Activated T-helper 17 cell treated with anti-CD3 and anti-CD28 coated beads, Interleukin-2, amount 50 U/mL, for 72 hours (primary cell): ENCODE measurements around the gene PEX5L. TPM values are rescaled to one million over a fixed set of nuclear protein-coding genes. Genes with fewer than 3 reads are reported as not detected.

Experiments used
- ATAC-seq: fragments of 150-1000 bp; cut with Tn5 transposase; replicated peaks from 2 replicates; pipeline ENCODE4 v1.10.0; 2021; ENCODE audit warnings: mild to moderate bottlenecking, moderate library complexity
- H3K27ac Mint-ChIP-seq: one replicate; pipeline ENCODE4 v1.8.0; 2022; ENCODE audit warnings: mixed read lengths
- H3K27me3 Mint-ChIP-seq: one replicate; pipeline ENCODE4 v1.8.0; 2022; ENCODE audit warnings: mixed read lengths
- H3K36me3 Mint-ChIP-seq: one replicate; pipeline ENCODE4 v1.8.0; 2022; ENCODE audit warnings: low read depth, mild to moderate bottlenecking, mixed read lengths
- H3K4me1 Mint-ChIP-seq: one replicate; pipeline ENCODE4 v1.8.0; 2022; ENCODE audit warnings: mixed read lengths
- H3K4me3 Mint-ChIP-seq: one replicate; pipeline ENCODE4 v1.8.0; 2022; ENCODE audit warnings: mild to moderate bottlenecking, mixed read lengths
- H3K9me3 Mint-ChIP-seq: one replicate; pipeline ENCODE4 v1.8.0; 2022; ENCODE audit warnings: mixed read lengths
- total RNA-seq, 2 donors: library from RNA; stranded (reverse); gene quantifications; one replicate each; pipeline ENCODE4 v1.2.3, GENCODE V29; 2022

Gene PEX5L
- total RNA-seq, 2 donors from 2014 or later = 0.08 to 0.41 TPM

- no peak for ATAC-seq
- no peak overlapping the region for H3K27ac Mint-ChIP-seq
- H3K4me3 Mint-ChIP-seq = no peak overlapping the region
- H3K27me3 Mint-ChIP-seq = peaks cover 24% of the 10 kb centered on the region
- H3K4me1 Mint-ChIP-seq = no peaks in the 10 kb centered on the region
- no peaks in the 10 kb centered on the region for H3K36me3 Mint-ChIP-seq
- no peaks in the 10 kb centered on the region for H3K9me3 Mint-ChIP-seq
Measured at GRCh38 chr3:179927191-179927590, 109.5 kb downstream of the PEX5L start.

- no peaks in the 10 kb centered on the region for H3K9me3 Mint-ChIP-seq
- H3K27me3 Mint-ChIP-seq = peaks cover 25% of the 10 kb centered on the region
- no peak overlapping the region for H3K27ac Mint-ChIP-seq
- no peaks in the 10 kb centered on the region for H3K36me3 Mint-ChIP-seq
- H3K4me3 Mint-ChIP-seq = no peak overlapping the region
- no peaks in the 10 kb centered on the region for H3K4me1 Mint-ChIP-seq
- no peak for ATAC-seq
Measured at GRCh38 chr3:179921951-179922350, 114.8 kb downstream of the PEX5L start.

GRCh38 chr3:179921500-179921899 is 115.2 kb downstream of the PEX5L start:
- H3K4me1 Mint-ChIP-seq = no peaks in the 10 kb centered on the region
- no peaks in the 10 kb centered on the region for H3K36me3 Mint-ChIP-seq
- H3K27me3 Mint-ChIP-seq = peaks cover 24% of the 10 kb centered on the region
- no peak overlapping the region for H3K4me3 Mint-ChIP-seq
- ATAC-seq = peak; percentile 74
- H3K27ac Mint-ChIP-seq = no peak overlapping the region
- no peaks in the 10 kb centered on the region for H3K9me3 Mint-ChIP-seq

- no peak for ATAC-seq
- Mint-ChIP-seq H3K9me3 (no peaks in the 10 kb centered on the region), H3K27ac (no peak overlapping the region), H3K27me3 (peaks cover 11% of the 10 kb centered on the region), H3K4me1 (no peaks in the 10 kb centered on the region), H3K36me3 (no peaks in the 10 kb centered on the region), H3K4me3 (no peak overlapping the region)
Measured at GRCh38 chr3:179907784-179908482, 128.8 kb downstream of the PEX5L start.

GRCh38 chr3:179902061-179902460 is 134.7 kb downstream of the PEX5L start:
- no peak overlapping the region for H3K4me3 Mint-ChIP-seq
- H3K36me3 Mint-ChIP-seq = no peaks in the 10 kb centered on the region
- H3K27ac Mint-ChIP-seq = no peak overlapping the region
- no peaks in the 10 kb centered on the region for H3K9me3 Mint-ChIP-seq
- H3K4me1 Mint-ChIP-seq = no peaks in the 10 kb centered on the region
- peaks cover 18% of the 10 kb centered on the region for H3K27me3 Mint-ChIP-seq
- no peak for ATAC-seq

- Mint-ChIP-seq H3K27me3 (peaks cover 10% of the 10 kb centered on the region), H3K4me1 (no peaks in the 10 kb centered on the region), H3K27ac (no peak overlapping the region), H3K4me3 (no peak overlapping the region), H3K9me3 (no peaks in the 10 kb centered on the region), H3K36me3 (no peaks in the 10 kb centered on the region)
- ATAC-seq = no peak
Measured at GRCh38 chr3:179898024-179898423, 138.7 kb downstream of the PEX5L start.

GRCh38 chr3:179897231-179897630 is 139.5 kb downstream of the PEX5L start:
- H3K9me3 Mint-ChIP-seq = no peaks in the 10 kb centered on the region
- no peak for ATAC-seq
- H3K36me3 Mint-ChIP-seq = no peaks in the 10 kb centered on the region
- no peaks in the 10 kb centered on the region for H3K4me1 Mint-ChIP-seq
- peaks cover 10% of the 10 kb centered on the region for H3K27me3 Mint-ChIP-seq
- no peak overlapping the region for H3K4me3 Mint-ChIP-seq
- H3K27ac Mint-ChIP-seq = no peak overlapping the region

GRCh38 chr3:179896507-179896906 is 140.2 kb downstream of the PEX5L start:
- H3K4me3 Mint-ChIP-seq = no peak overlapping the region
- no peaks in the 10 kb centered on the region for H3K9me3 Mint-ChIP-seq
- H3K36me3 Mint-ChIP-seq = no peaks in the 10 kb centered on the region
- no peak overlapping the region for H3K27ac Mint-ChIP-seq
- H3K4me1 Mint-ChIP-seq = no peaks in the 10 kb centered on the region
- H3K27me3 Mint-ChIP-seq = peaks cover 10% of the 10 kb centered on the region
- ATAC-seq = no peak

- Mint-ChIP-seq H3K36me3 (no peaks in the 10 kb centered on the region), H3K27ac (no peak overlapping the region), H3K9me3 (no peaks in the 10 kb centered on the region), H3K4me3 (no peak overlapping the region), H3K27me3 (peaks cover 6% of the 10 kb centered on the region), H3K4me1 (no peaks in the 10 kb centered on the region)
- no peak for ATAC-seq
Measured at GRCh38 chr3:179895330-179895729, 141.4 kb downstream of the PEX5L start.

GRCh38 chr3:179887295-179887943 is 149.3 kb downstream of the PEX5L start:
- Mint-ChIP-seq H3K4me3 (no peak overlapping the region), H3K36me3 (no peaks in the 10 kb centered on the region)

GRCh38 chr3:179885950-179886349 is 150.8 kb downstream of the PEX5L start:
- Mint-ChIP-seq H3K27me3 (peaks cover 9% of the 10 kb centered on the region), H3K36me3 (no peaks in the 10 kb centered on the region), H3K27ac (no peak overlapping the region), H3K4me3 (no peak overlapping the region), H3K4me1 (no peaks in the 10 kb centered on the region), H3K9me3 (no peaks in the 10 kb centered on the region)
- no peak for ATAC-seq

More at GRCh38 chr3:179887295-179887943, 149.3 kb downstream of the PEX5L start:
- Mint-ChIP-seq H3K9me3 (no peaks in the 10 kb centered on the region), H3K4me1 (no peaks in the 10 kb centered on the region), H3K27ac (no peak overlapping the region), H3K27me3 (peaks cover 6% of the 10 kb centered on the region)
- no peak for ATAC-seq

- no peaks in the 10 kb centered on the region for H3K36me3 Mint-ChIP-seq
- no peaks in the 10 kb centered on the region for H3K9me3 Mint-ChIP-seq
- H3K27ac Mint-ChIP-seq = no peak overlapping the region
- H3K4me1 Mint-ChIP-seq = no peaks in the 10 kb centered on the region
- ATAC-seq = no peak
- H3K4me3 Mint-ChIP-seq = no peak overlapping the region
- peaks cover 9% of the 10 kb centered on the region for H3K27me3 Mint-ChIP-seq
Measured at GRCh38 chr3:179884136-179884535, 152.6 kb downstream of the PEX5L start.

- H3K4me1 Mint-ChIP-seq = no peaks in the 10 kb centered on the region
- H3K9me3 Mint-ChIP-seq = no peaks in the 10 kb centered on the region
- H3K4me3 Mint-ChIP-seq = no peak overlapping the region
- peaks cover 17% of the 10 kb centered on the region for H3K27me3 Mint-ChIP-seq
- no peak overlapping the region for H3K27ac Mint-ChIP-seq
- ATAC-seq = peak; percentile 39
- H3K36me3 Mint-ChIP-seq = no peaks in the 10 kb centered on the region
Measured at GRCh38 chr3:179882292-179882691, 154.4 kb downstream of the PEX5L start.

- Mint-ChIP-seq H3K27me3 (peaks cover 17% of the 10 kb centered on the region), H3K4me1 (no peaks in the 10 kb centered on the region), H3K36me3 (no peaks in the 10 kb centered on the region), H3K9me3 (no peaks in the 10 kb centered on the region), H3K4me3 (no peak overlapping the region), H3K27ac (no peak overlapping the region)
- ATAC-seq = no peak
Measured at GRCh38 chr3:179881791-179882190, 154.9 kb downstream of the PEX5L start.

GRCh38 chr3:179880868-179881267 is 155.9 kb downstream of the PEX5L start:
- no peaks in the 10 kb centered on the region for H3K36me3 Mint-ChIP-seq
- peaks cover 17% of the 10 kb centered on the region for H3K27me3 Mint-ChIP-seq
- H3K4me1 Mint-ChIP-seq = no peaks in the 10 kb centered on the region
- ATAC-seq = no peak
- H3K4me3 Mint-ChIP-seq = no peak overlapping the region
- no peak overlapping the region for H3K27ac Mint-ChIP-seq
- H3K9me3 Mint-ChIP-seq = no peaks in the 10 kb centered on the region
